CD14-positive monocyte (primary cell): ENCODE data around the gene CPO. TPM values are rescaled to one million over a fixed set of nuclear protein-coding genes. Genes with fewer than 3 reads are reported as not detected.

ENCODE experiments used
- DNase-seq, 3 donors: peaks; one replicate each; pipeline ENCODE4 v3.0.0-alpha.2; 2011 to 2022
- H2AFZ ChIP-seq: 2 replicates; pipeline ENCODE4 v1.6.0; 2012; ENCODE audit warnings: mild to moderate bottlenecking, low read depth, low read length, inconsistent platforms; ENCODE audit not compliant: insufficient read depth, poor library complexity, severe bottlenecking
- H3K27ac ChIP-seq, 2 donors: 1 replicate in 1 of 2; 2 replicates in 1 of 2; pipeline ENCODE4 v1.5.1; 2012 to 2013; ENCODE audit warnings: low read length in 2 of 2, control low read depth in 1 of 2, inconsistent platforms in 1 of 2, low read depth in 1 of 2, mild to moderate bottlenecking in 1 of 2
- H3K27me3 ChIP-seq, 2 donors: one replicate each; pipeline versions ENCODE4 v1.6.0 to v1.6.1; 2011 to 2013; ENCODE audit warnings: low read length in 2 of 2; ENCODE audit not compliant: control insufficient read depth in 2 of 2, insufficient read depth in 2 of 2
- H3K36me3 ChIP-seq, 2 donors: replicated peaks in 1 of 2; 1 replicate in 1 of 2; 2 replicates in 1 of 2; pipeline versions ENCODE4 v1.5.1 to v1.6.1; 2012 to 2013; ENCODE audit warnings: low read length in 2 of 2, control low read depth in 1 of 2, inconsistent platforms in 1 of 2, mild to moderate bottlenecking in 1 of 2; ENCODE audit not compliant: insufficient read depth in 2 of 2, control insufficient read depth in 1 of 2
- H3K4me1 ChIP-seq, 2 donors: 1 replicate in 1 of 2; 2 replicates in 1 of 2; pipeline versions ENCODE4 v1.5.1 to v1.6.1; 2012 to 2013; ENCODE audit warnings: low read length in 2 of 2, control low read depth in 1 of 2, inconsistent platforms in 1 of 2, mild to moderate bottlenecking in 1 of 2, moderate library complexity in 1 of 2; ENCODE audit not compliant: insufficient read depth in 2 of 2, control insufficient read depth in 1 of 2
- H3K4me2 ChIP-seq: replicated peaks from 2 replicates; pipeline ENCODE3; 2012; ENCODE audit warnings: low read length, moderate library complexity, mild to moderate bottlenecking; ENCODE audit not compliant: poor library complexity, severe bottlenecking; ENCODE audit errors: extremely low read depth
- H3K4me3 ChIP-seq, 3 experiments: fragments of 200-600 bp in 1 of 3; sonication (generic) in 1 of 3; replicated peaks in 1 of 3; 1 replicate in 2 of 3; 2 replicates in 1 of 3; pipeline ENCODE4 v1.5.1; 2011 to 2013; ENCODE audit warnings: low read length in 3 of 3, mild to moderate bottlenecking in 3 of 3, control low read depth in 2 of 3, low read depth in 2 of 3, inconsistent platforms in 1 of 3, moderate library complexity in 1 of 3
- H3K79me2 ChIP-seq: 2 replicates; pipeline ENCODE4 v1.6.0; 2012; ENCODE audit warnings: mild to moderate bottlenecking, control low read depth, inconsistent platforms, low read length, moderate library complexity; ENCODE audit not compliant: insufficient read depth
- H3K9ac ChIP-seq: 2 replicates; pipeline ENCODE4 v1.6.0; 2017; ENCODE audit warnings: low read length, mild to moderate bottlenecking; ENCODE audit not compliant: insufficient read depth, poor library complexity, severe bottlenecking
- H3K9me3 ChIP-seq, 2 donors: replicated peaks in 1 of 2; 1 replicate in 1 of 2; 2 replicates in 1 of 2; pipeline versions ENCODE4 v1.5.1 to v1.6.1; 2012 to 2013; ENCODE audit warnings: low read length in 2 of 2, control low read depth in 1 of 2; ENCODE audit not compliant: control insufficient read depth in 1 of 2, insufficient read depth in 1 of 2
- H4K20me1 ChIP-seq: 2 replicates; pipeline ENCODE4 v1.6.0; 2012; ENCODE audit warnings: mild to moderate bottlenecking, low read length, control low read depth, moderate library complexity; ENCODE audit not compliant: insufficient read depth
- H3K27ac Mint-ChIP-seq, 7 donors: one replicate each; pipeline ENCODE4 v1.8.0; 2020; ENCODE audit warnings: mild to moderate bottlenecking in 7 of 7, mixed read lengths in 7 of 7, moderate library complexity in 6 of 7, inconsistent platforms in 2 of 7
- H3K27me3 Mint-ChIP-seq, 3 donors: one replicate each; pipeline ENCODE4 v1.8.0; 2021 to 2022; ENCODE audit warnings: low read depth in 3 of 3, mild to moderate bottlenecking in 3 of 3, mixed read lengths in 3 of 3, moderate library complexity in 3 of 3, inconsistent platforms in 1 of 3
- H3K36me3 Mint-ChIP-seq, 2 donors: one replicate each; pipeline ENCODE4 v1.8.0; 2020; ENCODE audit warnings: mixed read lengths in 2 of 2, inconsistent platforms in 1 of 2, mild to moderate bottlenecking in 1 of 2
- H3K4me1 Mint-ChIP-seq: one replicate; pipeline ENCODE4 v1.8.0; 2020; ENCODE audit warnings: mild to moderate bottlenecking, mixed read lengths
- H3K4me3 Mint-ChIP-seq, 2 donors: one replicate each; pipeline ENCODE4 v1.8.0; 2020; ENCODE audit warnings: mild to moderate bottlenecking in 2 of 2, mixed read lengths in 2 of 2, moderate library complexity in 1 of 2
- H3K9me3 Mint-ChIP-seq, 7 donors: one replicate each; pipeline ENCODE4 v1.8.0; 2020 to 2022; ENCODE audit warnings: mixed read lengths in 7 of 7, mild to moderate bottlenecking in 6 of 7, moderate library complexity in 6 of 7, inconsistent platforms in 2 of 7
- CTCF ChIP-seq: fragments of 200-600 bp; IDR thresholded peaks from one replicate; pipeline ENCODE4 v1.8.0; 2022; ENCODE audit warnings: antibody characterized with exemption, mild to moderate bottlenecking
- WGBS: methylation state at CpG from one replicate; pipeline ENCODE4 v1.1.5; 2013; ENCODE audit warnings: missing lambda C conversion rate; ENCODE audit not compliant: insufficient coverage; 5-methylcytosine and 5-hydroxymethylcytosine counted together
- intact Hi-C, 2 donors: fragments of 100-400 bp; cut with micrococcal nuclease; formaldehyde crosslinking; loops; one replicate each; pipeline versions ENCODE4 v1.15.0 to v1.15.1; 2023
- polyA plus RNA-seq, 3 donors: library from polyadenylated mRNA; depleted of rRNA in 1 of 3; unstranded in 2 of 3; stranded (reverse) in 1 of 3; fragments of 300-500 nt in 2 of 3; fragments of >200 nt in 1 of 3; fragmentation: Illumina TruSeq in 2 of 3; gene quantifications; 1 replicate in 2 of 3; 2 replicates in 1 of 3; pipeline ENCODE4 v1.2.3, GENCODE V29; 2012 to 2021

CPO gene
- polyA plus RNA-seq, 3 donors: not detected

GRCh38 chr2:206935991-206936842 lies 3.1 kb upstream of the CPO start:
- no peaks in the 10 kb centered on the region for H3K9me3 ChIP-seq
- Mint-ChIP-seq H3K4me1 (peaks cover 2% of the 10 kb centered on the region), H3K36me3 (no peaks in the 10 kb centered on the region), H3K27ac (no peak overlapping the region), H3K4me3 (no peak overlapping the region), H3K27me3 (peaks cover 0 to 1% (median 1%) of the 10 kb centered on the region in 3 donors), H3K9me3 (peaks cover 0 to 7% (median 0%) of the 10 kb centered on the region in 7 donors)
- no peaks in the 10 kb centered on the region for H4K20me1 ChIP-seq
- no peaks in the 10 kb centered on the region for H3K79me2 ChIP-seq
- TF ChIP-seq CTCF: no peak
- intact Hi-C loops: no loop called here
- no peaks in the 10 kb centered on the region for H3K4me1 ChIP-seq
- no peak for DNase-seq
- no peak overlapping the region for H3K4me2 ChIP-seq
- no peaks in the 10 kb centered on the region for H3K36me3 ChIP-seq
- H3K9ac ChIP-seq: no peak overlapping the region
- H2AFZ ChIP-seq: no peak overlapping the region
- H3K4me3 ChIP-seq: no peak overlapping the region
- no peak overlapping the region for H3K27ac ChIP-seq
- no peaks in the 10 kb centered on the region for H3K27me3 ChIP-seq
- WGBS: no CpG with 5 or more reads among the region's 2 CpGs

- no peak overlapping the region for H3K9ac ChIP-seq
- no peaks in the 10 kb centered on the region for H3K79me2 ChIP-seq
- Mint-ChIP-seq H3K27ac (no peak overlapping the region), H3K4me1 (peaks cover 2% of the 10 kb centered on the region), H3K4me3 (no peak overlapping the region), H3K9me3 (peaks cover 0 to 2% (median 0%) of the 10 kb centered on the region in 7 donors), H3K36me3 (no peaks in the 10 kb centered on the region), H3K27me3 (peaks cover 0 to 1% (median 1%) of the 10 kb centered on the region in 3 donors)
- H4K20me1 ChIP-seq: no peaks in the 10 kb centered on the region
- no peak for DNase-seq
- no peak for TF ChIP-seq CTCF
- H3K4me1 ChIP-seq: no peaks in the 10 kb centered on the region
- H3K4me3 ChIP-seq: no peak overlapping the region
- no CpG with 5 or more reads among the region's 2 CpGs for WGBS
- intact Hi-C loops: no loop called here
- H3K9me3 ChIP-seq: no peaks in the 10 kb centered on the region
- H3K4me2 ChIP-seq: no peak overlapping the region
- H3K27me3 ChIP-seq: no peaks in the 10 kb centered on the region
- no peak overlapping the region for H3K27ac ChIP-seq
- H2AFZ ChIP-seq: no peak overlapping the region
- H3K36me3 ChIP-seq: no peaks in the 10 kb centered on the region
Observed at GRCh38 chr2:206936843-206937230, 2.5 kb upstream of the CPO start.
